ENCODE data around the gene AGRN. TPM values are rescaled to one million over a fixed set of nuclear protein-coding genes. Genes with fewer than 3 reads are reported as not detected.

AGRN gene
- total RNA-seq, 4 donors from 2014 or later: 10.9 to 35.7 (median 20.6) TPM

DNA sequence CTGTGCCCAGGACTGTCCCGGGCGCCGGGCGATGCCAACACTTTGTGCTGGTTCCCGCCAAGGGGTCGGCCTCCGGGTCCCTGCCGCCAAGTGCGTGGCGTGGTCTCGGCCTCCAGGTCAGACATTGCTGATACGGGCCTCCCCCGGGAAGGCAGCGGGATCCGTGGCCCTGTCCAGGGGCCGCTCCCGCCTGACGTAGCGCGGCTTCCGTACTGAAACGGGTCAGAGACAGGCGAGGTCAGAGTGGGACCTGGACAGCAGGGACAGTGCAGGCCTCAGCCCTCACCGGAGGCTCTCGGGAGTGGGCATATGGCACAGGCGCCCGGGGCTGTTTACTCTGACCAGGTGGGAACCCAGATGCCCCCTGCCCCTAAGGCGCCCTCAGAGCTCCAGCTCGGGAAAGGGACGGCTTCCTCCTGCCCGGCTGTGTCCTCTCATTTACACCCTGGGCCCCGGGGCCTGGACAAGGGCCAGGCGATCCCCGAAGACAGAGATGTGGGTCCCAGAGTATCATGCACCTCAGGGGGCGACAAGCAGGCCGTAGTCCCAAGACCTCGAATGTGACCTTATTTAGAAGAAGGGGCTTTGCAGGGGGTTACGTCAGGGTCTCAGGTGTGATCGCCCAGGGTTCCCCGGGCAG, 63.0 kb downstream of the AGRN start:
- TF ChIP-seq, protein P1, sequence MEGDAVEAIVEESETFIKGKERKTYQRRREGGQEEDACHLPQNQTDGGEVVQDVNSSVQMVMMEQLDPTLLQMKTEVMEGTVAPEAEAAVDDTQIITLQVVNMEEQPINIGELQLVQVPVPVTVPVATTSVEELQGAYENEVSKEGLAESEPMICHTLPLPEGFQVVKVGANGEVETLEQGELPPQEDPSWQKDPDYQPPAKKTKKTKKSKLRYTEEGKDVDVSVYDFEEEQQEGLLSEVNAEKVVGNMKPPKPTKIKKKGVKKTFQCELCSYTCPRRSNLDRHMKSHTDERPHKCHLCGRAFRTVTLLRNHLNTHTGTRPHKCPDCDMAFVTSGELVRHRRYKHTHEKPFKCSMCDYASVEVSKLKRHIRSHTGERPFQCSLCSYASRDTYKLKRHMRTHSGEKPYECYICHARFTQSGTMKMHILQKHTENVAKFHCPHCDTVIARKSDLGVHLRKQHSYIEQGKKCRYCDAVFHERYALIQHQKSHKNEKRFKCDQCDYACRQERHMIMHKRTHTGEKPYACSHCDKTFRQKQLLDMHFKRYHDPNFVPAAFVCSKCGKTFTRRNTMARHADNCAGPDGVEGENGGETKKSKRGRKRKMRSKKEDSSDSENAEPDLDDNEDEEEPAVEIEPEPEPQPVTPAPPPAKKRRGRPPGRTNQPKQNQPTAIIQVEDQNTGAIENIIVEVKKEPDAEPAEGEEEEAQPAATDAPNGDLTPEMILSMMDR (IDR thresholded peaks at IDR 0.05): no peak
- no peak for TF ChIP-seq EP300 (IDR thresholded peaks at IDR 0.05)
- no peak for TF ChIP-seq POLR2A (IDR thresholded peaks at IDR 0.05)
- DNase-seq (ENCODE audit: low spot score in 2 of 2): no peak
- WGBS, 2 donors: 89 to 91% methylated on average over 25 to 40 of the region's 40 CpGs

GRCh38 chr1:1083416-1084371, 63.8 kb downstream of the AGRN start:
- no peak for DNase-seq (ENCODE audit: low spot score in 2 of 2)
- H3K4me1 ChIP-seq: peaks cover 0 to 17% (median 12%) of the 10 kb centered on the region in 4 donors
- H3K4me3 ChIP-seq: no peak overlapping the region
- peaks cover 0 to 65% (median 0%) of the 10 kb centered on the region in 3 donors for H3K36me3 ChIP-seq
- H3K27me3 ChIP-seq: peaks cover 0 to 11% of the 10 kb centered on the region in 2 donors
- no peaks in the 10 kb centered on the region for H3K9me3 ChIP-seq
- TF ChIP-seq EP300 (IDR thresholded peaks at IDR 0.05) (no peak), POLR2A (IDR thresholded peaks at IDR 0.05) (no peak)
- TF ChIP-seq, protein P1 (IDR thresholded peaks at IDR 0.05): no peak
- no peak overlapping the region for H3K27ac ChIP-seq
- 89% methylated on average over 42 to 43 of the region's 43 CpGs for WGBS, 2 donors

More for the DNA sequence above, 63.0 kb downstream of the AGRN start:
- Histone ChIP-seq H3K27ac (no peak overlapping the region), H3K4me3 (no peak overlapping the region), H3K4me1 (peaks cover 0 to 17% (median 12%) of the 10 kb centered on the region in 4 donors), H3K9me3 (no peaks in the 10 kb centered on the region), H3K27me3 (peaks cover 0 to 11% of the 10 kb centered on the region in 2 donors), H3K36me3 (peaks cover 0 to 64% (median 0%) of the 10 kb centered on the region in 3 donors)

- peaks cover 0 to 73% (median 0%) of the 10 kb centered on the region in 3 donors for H3K36me3 ChIP-seq
- WGBS, 2 donors: 89 to 91% methylated on average over 17 to 24 of the region's 38 CpGs
Observed at GRCh38 chr1:1084372-1085170, 64.7 kb downstream of the AGRN start.

GRCh38 chr1:1085171-1085841, 65.4 kb downstream of the AGRN start:
- Histone ChIP-seq H3K4me3 (no peak overlapping the region), H3K36me3 (peaks cover 0 to 81% (median 0%) of the 10 kb centered on the region in 3 donors), H3K27ac (no peak overlapping the region), H3K9me3 (no peaks in the 10 kb centered on the region), H3K27me3 (peaks cover 0 to under 1% of the 10 kb centered on the region in 2 donors), H3K4me1 (peaks cover 0 to 5% (median under 1%) of the 10 kb centered on the region in 4 donors)
- WGBS, 2 donors: 76 to 87% methylated on average over 9 to 28 of the region's 30 CpGs
- TF ChIP-seq EP300 (IDR thresholded peaks at IDR 0.05) (no peak), POLR2A (IDR thresholded peaks at IDR 0.05) (no peak)
- TF ChIP-seq, protein P1 (IDR thresholded peaks at IDR 0.05): no peak
- no peak for DNase-seq (ENCODE audit: low spot score in 2 of 2)

More at GRCh38 chr1:1084372-1085170, 64.7 kb downstream of the AGRN start:
- Histone ChIP-seq H3K27me3 (peaks cover 0 to 8% of the 10 kb centered on the region in 2 donors), H3K4me3 (no peak overlapping the region), H3K9me3 (no peaks in the 10 kb centered on the region), H3K4me1 (peaks cover 0 to 13% (median 8%) of the 10 kb centered on the region in 4 donors), H3K27ac (no peak overlapping the region)
- DNase-seq (ENCODE audit: low spot score in 2 of 2): no peak
- no peak for TF ChIP-seq EP300 (IDR thresholded peaks at IDR 0.05)
- TF ChIP-seq POLR2A (IDR thresholded peaks at IDR 0.05): no peak
- TF ChIP-seq, protein P1 (IDR thresholded peaks at IDR 0.05): no peak
